Brain pericyte (primary cell): Measurements from ENCODE around the gene USP35.
"Not testable (repeated sequence)": the region's sequence is repeated elsewhere in the genome, so short reads cannot be mapped to it uniquely, and the experiment has no call there.

Source experiments
- DNase-seq: peaks from one replicate; pipeline ENCODE4 v3.0.0-alpha.2; 2012; ENCODE audit warnings: low read depth, low spot score

Gene USP35

GRCh38 chr11:78170413-78170812, 18.3 kb upstream of the USP35 start:
- no peak for DNase-seq

DNA sequence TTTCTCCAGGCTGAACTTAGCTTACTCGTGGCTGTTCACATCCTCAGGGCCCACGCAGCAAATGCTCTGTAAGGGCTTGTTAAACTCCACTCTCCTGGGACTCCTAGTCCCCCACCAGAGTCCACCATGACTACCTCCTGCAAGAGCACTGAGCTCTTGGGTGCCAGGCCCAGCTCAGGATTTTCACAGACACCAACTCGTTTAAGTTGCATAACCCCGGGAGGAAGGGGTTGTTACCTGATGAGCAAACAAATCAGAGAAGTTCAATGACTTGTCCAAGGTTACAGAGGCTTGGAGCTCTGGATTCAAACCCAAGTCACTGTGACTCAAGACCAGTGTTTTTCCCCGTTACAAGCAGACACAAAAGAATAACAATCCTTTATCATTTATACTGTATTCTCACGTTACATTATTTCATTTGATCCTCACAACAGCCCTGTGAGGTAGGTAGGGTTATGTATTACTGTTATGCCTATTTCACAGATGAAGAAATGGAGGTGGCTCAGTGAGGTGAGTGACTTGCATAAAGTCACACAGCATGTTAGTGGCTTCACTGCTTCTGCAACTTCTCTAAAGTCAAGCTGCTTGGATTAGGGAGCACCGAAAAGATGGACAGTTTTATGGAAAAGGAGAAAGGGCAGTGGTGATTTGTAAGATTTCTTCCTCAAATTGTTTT, 17.7 kb upstream of the USP35 start:
- no peak for DNase-seq

GRCh38 chr11:78171951-78172350, 16.8 kb upstream of the USP35 start:
- no peak for DNase-seq

DNA sequence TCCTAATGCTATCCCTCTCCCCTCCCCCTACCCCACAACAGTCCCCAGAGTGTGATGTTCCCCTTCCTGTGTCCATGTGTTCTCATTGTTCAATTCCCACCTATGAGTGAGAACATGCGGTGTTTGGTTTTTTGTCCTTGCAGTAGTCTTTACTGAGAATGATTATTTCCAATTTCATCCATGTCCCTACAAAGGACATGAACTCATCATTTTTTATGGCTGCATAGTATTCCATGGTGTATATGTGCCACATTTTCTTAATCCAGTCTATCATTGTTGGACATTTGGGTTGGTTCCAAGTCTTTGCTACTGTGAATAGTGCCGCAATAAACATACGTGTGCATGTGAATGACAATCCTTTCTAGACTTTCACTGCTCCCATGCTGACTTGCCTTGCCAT, 12.9 kb upstream of the USP35 start:
- DNase-seq: not testable (repeated sequence)

DNA sequence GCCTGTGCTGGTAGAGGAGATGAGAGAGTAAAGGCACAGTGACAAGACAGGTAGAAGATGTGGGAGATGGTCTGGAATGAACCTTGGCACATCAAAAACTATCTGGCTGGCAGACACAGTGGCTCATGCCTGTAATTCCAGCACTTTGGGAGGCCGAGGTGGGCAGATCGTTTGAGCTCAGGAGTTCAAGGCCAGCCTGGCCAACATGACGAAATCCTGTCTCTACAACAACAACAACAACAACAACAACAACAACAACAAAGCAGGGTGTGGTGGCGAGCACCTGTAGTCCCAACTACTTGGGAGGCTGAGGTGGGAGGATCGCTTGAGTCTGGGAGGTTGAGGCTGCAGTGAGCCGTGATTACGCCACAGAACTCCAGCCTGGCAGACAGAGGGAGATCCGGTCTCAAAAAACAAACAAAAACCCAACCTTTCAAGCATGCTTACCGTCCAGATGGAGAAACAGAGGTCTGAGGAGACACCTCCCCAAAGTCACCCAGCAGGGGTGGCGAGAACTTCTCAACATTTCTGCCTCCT, 12.0 kb upstream of the USP35 start:
- DNase-seq: no peak

GRCh38 chr11:78177216-78177615, 11.5 kb upstream of the USP35 start:
- no peak for DNase-seq

DNA sequence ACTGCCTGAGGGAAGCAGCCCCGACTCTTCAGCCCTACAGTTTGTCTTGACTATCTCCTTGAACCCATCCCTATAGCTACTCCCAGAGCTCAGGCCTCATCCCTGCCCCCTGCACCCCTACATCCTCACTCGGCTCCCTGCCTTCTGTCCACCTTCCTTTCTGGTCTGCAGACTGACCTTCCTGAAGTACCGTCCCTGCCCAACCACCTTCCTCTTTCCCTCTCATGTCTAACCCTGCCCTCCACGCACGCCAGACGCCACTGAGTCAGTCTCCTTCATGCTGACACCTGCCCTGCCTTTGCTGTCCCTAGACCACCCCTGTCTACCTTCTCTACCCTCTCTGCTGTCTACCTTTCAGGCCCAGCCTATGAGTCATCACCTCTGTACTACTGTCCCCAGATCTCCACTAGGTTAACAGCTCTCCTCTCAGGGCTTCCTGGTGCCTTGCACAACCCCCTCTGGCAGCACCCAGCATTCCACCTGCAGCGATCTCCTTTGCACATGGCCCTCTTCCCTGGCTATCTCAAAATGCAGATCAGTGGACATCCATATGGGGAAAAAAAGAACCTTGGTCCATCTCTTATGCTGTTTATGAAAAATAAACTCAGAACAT, 9.2 kb upstream of the USP35 start:
- no peak for DNase-seq

DNA sequence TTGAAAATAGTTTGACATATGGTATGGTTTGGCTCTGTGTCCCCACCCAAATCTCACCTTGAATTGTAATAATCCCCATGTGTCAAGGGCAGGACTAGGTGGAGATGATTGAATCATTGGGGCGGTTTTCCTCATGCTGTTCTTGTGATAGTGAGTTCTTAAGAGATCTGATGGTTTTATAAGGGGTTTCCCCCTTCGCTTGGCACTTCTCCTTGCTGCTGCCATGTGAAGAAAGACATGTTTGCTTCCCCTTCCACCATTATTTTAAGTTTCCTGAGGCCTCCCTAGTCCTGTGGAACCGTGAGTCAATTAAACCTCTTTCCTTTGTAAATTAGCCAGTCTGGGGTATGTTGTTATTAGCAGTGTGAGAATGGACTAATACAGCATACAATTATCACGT, 8.0 kb upstream of the USP35 start:
- no peak for DNase-seq

DNA sequence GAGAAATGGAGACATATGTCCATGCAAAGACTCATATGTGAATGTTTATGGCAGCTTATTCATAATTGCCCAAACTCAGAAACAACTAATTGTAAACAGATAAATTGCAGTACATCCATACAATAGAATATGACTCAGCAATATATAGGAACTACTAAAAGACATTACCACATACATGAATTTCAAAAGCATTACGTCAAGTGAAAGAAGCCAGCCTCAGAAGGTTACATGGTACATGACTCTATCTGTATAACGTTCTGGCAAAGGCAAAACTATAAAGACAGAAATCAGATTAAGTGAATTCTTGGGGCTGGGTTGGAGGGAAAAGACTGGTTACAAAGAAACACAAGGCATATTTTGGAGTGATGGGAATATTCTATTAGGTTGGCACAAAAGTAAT, 7.5 kb upstream of the USP35 start:
- DNase-seq: no peak

- DNase-seq: no peak
Observed at GRCh38 chr11:78187366-78188285, 1.1 kb upstream of the USP35 start.

- DNase-seq: no peak
Observed at GRCh38 chr11:78189174-78189724, 530 bp downstream of the USP35 start.

- DNase-seq: no peak
Observed at GRCh38 chr11:78189851-78190250, 1.1 kb downstream of the USP35 start.

DNA sequence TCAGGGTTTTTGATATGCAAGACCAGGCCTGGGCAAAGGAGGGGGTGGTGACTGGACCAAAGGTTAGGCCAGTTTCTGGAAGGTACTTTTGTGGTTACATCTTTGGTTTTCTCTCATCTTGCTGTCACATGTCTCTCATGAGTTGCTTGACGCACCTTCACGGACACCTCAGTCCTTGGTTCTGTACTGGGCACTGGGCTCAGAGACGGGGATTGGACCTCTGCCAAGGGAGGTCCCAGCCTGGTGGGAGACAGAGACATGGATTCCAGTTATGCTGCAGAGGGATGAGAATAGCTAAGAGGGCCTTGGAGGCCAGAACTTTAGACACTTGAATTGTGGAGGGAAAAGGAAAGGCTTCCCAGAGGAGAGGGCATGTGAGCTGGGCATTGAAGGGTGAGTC, 1.7 kb downstream of the USP35 start:
- no peak for DNase-seq

DNA sequence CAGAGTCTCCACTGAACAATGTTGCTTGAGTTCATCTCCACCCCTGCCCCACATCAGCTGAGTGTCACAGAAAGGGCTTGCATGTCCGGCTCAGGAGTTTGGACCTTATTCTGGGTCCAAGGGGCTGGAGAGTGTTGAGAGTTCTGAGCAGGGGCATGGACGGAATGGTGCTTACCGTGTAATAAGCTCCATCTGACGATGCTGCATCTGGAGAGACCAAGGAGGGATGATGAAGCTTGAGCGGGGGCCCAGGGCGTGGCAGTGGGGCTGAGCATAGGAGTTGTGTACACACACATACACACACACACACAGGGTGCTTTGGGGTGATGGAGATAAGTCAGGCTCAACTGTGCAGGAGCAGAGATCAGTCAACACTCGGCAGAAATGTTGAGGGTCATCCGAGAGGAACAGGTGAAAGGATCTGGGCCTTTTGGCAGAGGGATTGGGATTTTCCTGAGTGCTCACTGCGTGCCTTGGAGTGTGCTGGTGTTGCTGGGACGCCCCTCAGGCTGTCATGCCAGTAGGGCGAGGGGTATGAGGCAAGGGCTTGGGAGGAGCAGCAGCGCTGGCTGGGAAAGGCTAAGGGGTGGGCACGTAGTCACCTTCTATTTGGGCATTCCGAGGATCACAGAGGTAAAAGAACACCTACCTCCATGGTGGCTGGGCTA, 2.3 kb downstream of the USP35 start:
- DNase-seq: no peak

- no peak for DNase-seq
Observed at GRCh38 chr11:78192223-78192719, 3.6 kb downstream of the USP35 start.

GRCh38 chr11:78192911-78193351, 4.2 kb downstream of the USP35 start:
- no peak for DNase-seq

GRCh38 chr11:78193806-78194205, 5.1 kb downstream of the USP35 start:
- no peak for DNase-seq

- no peak for DNase-seq
Observed at GRCh38 chr11:78194490-78194889, 5.8 kb downstream of the USP35 start.

- DNase-seq: no peak
Observed at GRCh38 chr11:78195917-78196560, 7.3 kb downstream of the USP35 start.

DNA sequence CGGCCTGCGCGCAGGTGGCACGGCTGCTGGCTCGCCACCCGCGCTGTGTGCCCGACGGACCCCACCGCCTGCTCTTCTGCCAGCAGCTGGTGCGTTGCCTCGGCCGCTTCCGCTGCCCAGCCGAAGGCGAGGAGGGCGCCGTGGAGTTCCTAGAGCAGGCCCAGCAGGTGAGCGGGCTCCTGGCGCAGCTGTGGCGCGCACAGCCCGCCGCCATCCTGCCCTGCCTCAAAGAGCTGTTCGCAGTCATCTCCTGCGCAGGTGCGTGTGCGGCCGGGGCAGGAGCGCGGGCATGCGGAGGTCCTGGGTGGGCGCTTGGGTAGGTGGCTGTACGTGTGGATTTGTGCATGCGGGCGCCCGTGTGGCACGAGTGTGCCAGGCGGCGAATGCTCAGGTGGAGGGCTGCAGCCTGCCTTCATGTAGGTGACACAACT, 8.0 kb downstream of the USP35 start:
- no peak for DNase-seq

GRCh38 chr11:78197816-78198215, 9.1 kb downstream of the USP35 start:
- no peak for DNase-seq
